ENCODE measurements around the gene CFAP20DC. TPM values are rescaled to one million over a fixed set of nuclear protein-coding genes. Genes with fewer than 3 reads are reported as not detected.

CFAP20DC gene
- total and polyA plus RNA-seq, 12 donors = 0.13 to 0.25 (median 0.14) TPM; not detected in 8

DNA sequence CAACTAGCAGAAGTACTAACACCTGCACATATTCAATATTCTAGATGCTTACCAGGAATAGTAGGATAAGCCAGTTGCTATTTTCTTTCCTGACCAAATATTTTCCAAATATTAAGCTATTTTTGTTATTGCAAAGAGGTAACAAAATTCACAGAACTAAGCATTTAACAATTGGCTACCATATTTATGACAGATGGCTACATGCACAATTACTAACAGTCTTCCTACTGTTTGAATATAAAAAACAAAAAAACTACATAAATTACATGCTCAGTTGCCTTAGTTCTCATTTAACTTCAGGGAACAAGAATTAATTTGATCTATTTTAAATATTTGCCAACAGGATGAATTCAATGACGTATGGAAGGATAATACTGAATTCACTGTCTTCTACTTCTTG is 36.2 kb downstream of the CFAP20DC start:
- Histone ChIP-seq H3K9me3 (peaks cover 0 to 11% (median 0%) of the 10 kb centered on the region in 11 donors), H3K27me3 (no peaks in the 10 kb centered on the region), H3K36me3 (no peaks in the 10 kb centered on the region), H3K4me3 (no peak overlapping the region), H3K27ac (no peak overlapping the region), H3K4me1 (no peaks in the 10 kb centered on the region)
- TF ChIP-seq, protein P1, sequence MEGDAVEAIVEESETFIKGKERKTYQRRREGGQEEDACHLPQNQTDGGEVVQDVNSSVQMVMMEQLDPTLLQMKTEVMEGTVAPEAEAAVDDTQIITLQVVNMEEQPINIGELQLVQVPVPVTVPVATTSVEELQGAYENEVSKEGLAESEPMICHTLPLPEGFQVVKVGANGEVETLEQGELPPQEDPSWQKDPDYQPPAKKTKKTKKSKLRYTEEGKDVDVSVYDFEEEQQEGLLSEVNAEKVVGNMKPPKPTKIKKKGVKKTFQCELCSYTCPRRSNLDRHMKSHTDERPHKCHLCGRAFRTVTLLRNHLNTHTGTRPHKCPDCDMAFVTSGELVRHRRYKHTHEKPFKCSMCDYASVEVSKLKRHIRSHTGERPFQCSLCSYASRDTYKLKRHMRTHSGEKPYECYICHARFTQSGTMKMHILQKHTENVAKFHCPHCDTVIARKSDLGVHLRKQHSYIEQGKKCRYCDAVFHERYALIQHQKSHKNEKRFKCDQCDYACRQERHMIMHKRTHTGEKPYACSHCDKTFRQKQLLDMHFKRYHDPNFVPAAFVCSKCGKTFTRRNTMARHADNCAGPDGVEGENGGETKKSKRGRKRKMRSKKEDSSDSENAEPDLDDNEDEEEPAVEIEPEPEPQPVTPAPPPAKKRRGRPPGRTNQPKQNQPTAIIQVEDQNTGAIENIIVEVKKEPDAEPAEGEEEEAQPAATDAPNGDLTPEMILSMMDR (IDR thresholded peaks at IDR 0.05) = no peak
- 85 to 87% methylated on average over 1 of the region's 1 CpG for WGBS, 2 donors
- ATAC-seq (no peak), DNase-seq (no peak)
- intact Hi-C loops (cut with DNase I) = loop anchor here in 1 of 10 donors (5.0 kb wide), 1 partner anchor 151 kb away; no protein-coding TSS in a partner anchor

DNA sequence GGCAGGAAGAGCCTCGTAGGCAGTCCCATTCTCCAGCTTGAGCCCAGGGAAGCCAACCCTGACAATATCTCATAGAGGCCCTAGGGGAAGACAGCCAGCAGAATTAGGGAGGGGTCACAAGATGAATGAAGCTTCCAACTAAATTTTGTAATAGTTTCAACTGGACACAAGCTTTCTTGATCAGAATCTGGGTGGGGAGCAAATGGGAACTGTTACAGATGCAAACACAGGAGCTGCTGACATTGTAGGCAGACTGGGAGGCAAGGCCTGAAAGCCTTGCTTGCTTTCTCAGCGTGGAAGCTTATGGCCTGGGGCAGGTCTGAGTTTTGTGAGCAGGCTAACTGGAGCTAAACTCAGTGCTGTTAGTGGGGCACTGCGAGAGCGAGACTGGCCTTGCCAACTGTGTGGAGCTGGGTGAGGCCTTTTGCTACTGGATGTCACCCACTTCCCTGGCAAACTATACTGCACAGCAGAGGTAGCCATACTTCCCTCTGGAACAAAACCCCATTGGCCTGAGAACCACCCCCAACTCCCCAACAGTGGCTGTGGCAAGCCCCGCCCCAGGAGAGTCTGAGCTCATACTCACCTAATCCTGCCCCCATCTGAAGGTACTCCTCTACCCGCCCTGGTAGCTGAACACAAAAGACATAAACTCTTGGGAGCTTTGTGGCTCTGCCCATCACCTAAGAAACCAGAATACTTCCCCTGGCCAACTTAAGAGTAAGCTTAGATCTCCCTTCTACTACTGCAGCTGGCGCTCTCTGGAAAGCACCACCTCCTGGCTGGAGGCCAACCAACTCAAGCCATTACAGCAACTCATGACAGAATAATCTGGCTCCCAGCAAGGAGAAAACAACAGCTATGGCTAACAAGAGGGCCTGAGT is 42.9 kb downstream of the CFAP20DC start:
- no peaks in the 10 kb centered on the region for H3K4me1 ChIP-seq
- WGBS, 2 donors = 80 to 84% methylated on average over 7 of the region's 7 CpGs
- H3K9me3 ChIP-seq = no peaks in the 10 kb centered on the region
- intact Hi-C loops (cut with DNase I) = no loop called here
- H3K27ac ChIP-seq = no peak overlapping the region
- H3K27me3 ChIP-seq = no peaks in the 10 kb centered on the region
- peak in 2 of 8 donors; percentile 25 to 39 for ATAC-seq
- TF ChIP-seq, protein P1 (IDR thresholded peaks at IDR 0.05) = no peak
- peak; percentile 8 to 41 for DNase-seq
- no peaks in the 10 kb centered on the region for H3K36me3 ChIP-seq
- no peak overlapping the region for H3K4me3 ChIP-seq

DNA sequence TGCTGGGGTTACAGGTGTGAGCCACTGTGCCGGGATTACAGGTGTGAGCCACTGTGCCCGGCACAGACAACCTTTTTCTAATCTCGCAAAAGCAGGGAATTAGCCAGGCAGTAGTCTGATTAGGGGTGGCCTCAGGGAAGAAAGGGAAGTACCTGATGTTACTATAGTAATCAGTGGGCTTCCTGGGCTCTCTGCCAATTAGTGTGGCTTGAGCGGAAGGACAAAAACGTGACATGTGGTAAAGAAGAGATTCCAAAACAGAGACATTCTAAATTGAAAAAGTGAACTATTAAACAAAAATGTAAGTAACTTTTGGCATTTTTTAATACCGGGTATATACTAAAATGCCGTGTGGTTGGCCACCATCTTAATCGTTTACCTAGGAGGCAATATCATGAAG is 48.1 kb downstream of the CFAP20DC start:
- Histone ChIP-seq H3K36me3 (no peaks in the 10 kb centered on the region), H3K4me3 (no peak overlapping the region), H3K27me3 (no peaks in the 10 kb centered on the region), H3K4me1 (no peaks in the 10 kb centered on the region), H3K27ac (no peak overlapping the region), H3K9me3 (no peaks in the 10 kb centered on the region)
- intact Hi-C loops (cut with DNase I) = no loop called here
- DNase-seq = no peak
- TF ChIP-seq, protein P1 (IDR thresholded peaks at IDR 0.05) = no peak
- ATAC-seq = no peak
- WGBS, 2 donors = 53 to 59% methylated on average over 8 of the region's 8 CpGs

DNA sequence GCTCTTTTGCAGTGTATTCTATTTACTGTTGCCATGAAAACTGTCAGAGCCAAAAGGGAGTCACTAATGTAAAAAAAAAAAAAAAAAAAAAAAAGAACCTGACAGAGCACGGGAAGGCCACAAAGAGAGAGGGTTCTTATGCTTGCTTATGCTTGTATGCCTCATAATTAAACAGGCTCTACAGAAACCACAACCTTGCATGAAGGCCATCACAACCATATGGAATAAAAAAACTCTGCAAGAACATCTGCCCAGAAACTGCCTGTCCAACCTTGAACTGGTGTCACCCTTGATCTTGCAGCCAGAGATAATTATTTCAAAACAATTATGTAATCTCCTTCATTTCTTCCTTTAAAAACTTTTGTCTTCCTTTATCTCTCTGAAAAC is 50.1 kb downstream of the CFAP20DC start:
- Histone ChIP-seq H3K27ac (no peak overlapping the region), H3K9me3 (no peaks in the 10 kb centered on the region), H3K4me3 (no peak overlapping the region), H3K36me3 (no peaks in the 10 kb centered on the region), H3K4me1 (no peaks in the 10 kb centered on the region), H3K27me3 (no peaks in the 10 kb centered on the region)
- no peak for DNase-seq
- WGBS, 2 donors = 82 to 95% methylated on average over 1 of the region's 1 CpG
- TF ChIP-seq, protein P1 (IDR thresholded peaks at IDR 0.05) = no peak
- no peak for ATAC-seq
- intact Hi-C loops (cut with DNase I) = loop anchor here in 3 of 10 donors (5.0 to 10.0 kb wide), 2 partner anchors 453 to 855 kb away; no protein-coding TSS in a partner anchor

All from heart right ventricle (tissue), 16 donors.